CD4-positive, CD25-positive, alpha-beta regulatory T cell (primary cell): ENCODE data around the gene MTFR2. TPM values are rescaled to one million over a fixed set of nuclear protein-coding genes. Genes with fewer than 3 reads are reported as not detected.
A peak's percentile ranks its signal among the peaks of the same experiment; 100 is the strongest.

Source experiments
- ATAC-seq, 2 donors: fragments of 150-1000 bp; cut with Tn5 transposase; one replicate each; pipeline ENCODE4 v1.10.0; 2021; ENCODE audit warnings: low read depth in 2 of 2, moderate number of reproducible peaks in 2 of 2, moderate library complexity in 1 of 2
- DNase-seq, 3 donors: peaks; one replicate each; pipeline versions ENCODE4 v3.0.0 to v3.0.0-alpha.2; 2012 to 2022; ENCODE audit warnings: mixed read lengths in 1 of 3
- H3K27ac ChIP-seq: one replicate; pipeline ENCODE4 v1.7.0; 2013; ENCODE audit warnings: mild to moderate bottlenecking, low read length; ENCODE audit not compliant: insufficient read depth, poor library complexity, severe bottlenecking
- H3K27me3 ChIP-seq: one replicate; pipeline ENCODE4 v1.7.0; 2013; ENCODE audit warnings: low read length; ENCODE audit not compliant: control insufficient read depth, insufficient read depth
- H3K36me3 ChIP-seq: one replicate; pipeline ENCODE4 v1.7.0; 2013; ENCODE audit warnings: mild to moderate bottlenecking, low read length, moderate library complexity; ENCODE audit not compliant: control insufficient read depth, insufficient read depth
- H3K4me1 ChIP-seq: 2 replicates; pipeline ENCODE4 v1.7.0; 2013; ENCODE audit warnings: mild to moderate bottlenecking, low read length; ENCODE audit not compliant: insufficient read depth, control insufficient read depth, poor library complexity, severe bottlenecking
- H3K4me3 ChIP-seq: one replicate; pipeline ENCODE4 v1.7.0; 2013; ENCODE audit warnings: low read depth, mild to moderate bottlenecking, low read length, moderate library complexity
- H3K9me3 ChIP-seq, 2 experiments: 1 replicate in 1 of 2; 2 replicates in 1 of 2; pipeline ENCODE4 v1.7.0; 2013; ENCODE audit warnings: low read length in 2 of 2, mild to moderate bottlenecking in 1 of 2, moderate library complexity in 1 of 2; ENCODE audit not compliant: control insufficient read depth in 2 of 2
- H3K27ac Mint-ChIP-seq, 3 donors: one replicate each; pipeline ENCODE4 v1.8.0; 2020 to 2022; ENCODE audit warnings: mild to moderate bottlenecking in 3 of 3, mixed read lengths in 3 of 3, moderate library complexity in 2 of 3
- H3K27me3 Mint-ChIP-seq: one replicate; pipeline ENCODE4 v1.8.0; 2022; ENCODE audit warnings: mild to moderate bottlenecking, mixed read lengths
- H3K36me3 Mint-ChIP-seq: one replicate; pipeline ENCODE4 v1.8.0; 2020; ENCODE audit warnings: mixed read lengths
- H3K4me1 Mint-ChIP-seq, 4 donors: one replicate each; pipeline ENCODE4 v1.8.0; 2020 to 2022; ENCODE audit warnings: mixed read lengths in 4 of 4, mild to moderate bottlenecking in 1 of 4
- H3K4me3 Mint-ChIP-seq, 4 donors: one replicate each; pipeline ENCODE4 v1.8.0; 2020 to 2022; ENCODE audit warnings: mild to moderate bottlenecking in 4 of 4, mixed read lengths in 4 of 4, moderate library complexity in 3 of 4
- H3K9me3 Mint-ChIP-seq, 7 donors: one replicate each; pipeline ENCODE4 v1.8.0; 2020 to 2022; ENCODE audit warnings: mixed read lengths in 7 of 7, mild to moderate bottlenecking in 3 of 7, moderate library complexity in 2 of 7
- polyA plus RNA-seq, 4 donors: library from polyadenylated mRNA; unstranded; fragments of 300-500 nt; fragmentation: Illumina TruSeq; gene quantifications; one replicate each; pipeline ENCODE4 v1.2.3, GENCODE V29; 2021
- total RNA-seq: library from RNA; stranded (reverse); gene quantifications from one replicate; pipeline ENCODE4 v1.2.3, GENCODE V29; 2022

MTFR2 gene
- total and polyA plus RNA-seq, 5 donors from 2014 or later = 1.0 to 3.7 (median 1.9) TPM

- Mint-ChIP-seq H3K36me3 (peaks cover 5% of the 10 kb centered on the region), H3K9me3 (no peaks in the 10 kb centered on the region), H3K27ac (no peak overlapping the region), H3K4me1 (peaks cover 11 to 50% (median 35%) of the 10 kb centered on the region in 4 donors), H3K27me3 (no peaks in the 10 kb centered on the region), H3K4me3 (peak overlapping the region in 1 of 4 donors; percentile 3)
- H3K4me1 ChIP-seq = peaks cover 17% of the 10 kb centered on the region
- no peak overlapping the region for H3K4me3 ChIP-seq
- H3K9me3 ChIP-seq = no peaks in the 10 kb centered on the region
- ATAC-seq (no peak), DNase-seq (no peak)
- no peak overlapping the region for H3K27ac ChIP-seq
- peaks cover 23% of the 10 kb centered on the region for H3K36me3 ChIP-seq
- no peaks in the 10 kb centered on the region for H3K27me3 ChIP-seq
Measured at GRCh38 chr6:136253734-136254133, 3.6 kb upstream of the MTFR2 start.

- ATAC-seq (no peak), DNase-seq (peak in 1 of 3 donors; percentile 18)
- H3K27ac Mint-ChIP-seq = peak overlapping the region in 1 of 3 donors; percentile 61
- H3K36me3 ChIP-seq = peaks cover 10% of the 10 kb centered on the region
- no peaks in the 10 kb centered on the region for H3K9me3 Mint-ChIP-seq
- H3K4me1 ChIP-seq = peaks cover 17% of the 10 kb centered on the region
- H3K4me3 Mint-ChIP-seq = peak overlapping the region in 2 of 4 donors; percentile 44 to 61
- H3K27ac ChIP-seq = no peak overlapping the region
- peaks cover 15 to 53% (median 41%) of the 10 kb centered on the region in 4 donors for H3K4me1 Mint-ChIP-seq
- H3K4me3 ChIP-seq = no peak overlapping the region
- H3K36me3 Mint-ChIP-seq = no peaks in the 10 kb centered on the region
- H3K27me3 ChIP-seq = no peaks in the 10 kb centered on the region
- no peaks in the 10 kb centered on the region for H3K27me3 Mint-ChIP-seq
- no peaks in the 10 kb centered on the region for H3K9me3 ChIP-seq
Measured at GRCh38 chr6:136252441-136252840, 2.3 kb upstream of the MTFR2 start.

GRCh38 chr6:136251394-136251793, 1.3 kb upstream of the MTFR2 start:
- Histone ChIP-seq H3K27me3 (no peaks in the 10 kb centered on the region), H3K27ac (no peak overlapping the region), H3K9me3 (no peaks in the 10 kb centered on the region), H3K4me1 (peaks cover 17% of the 10 kb centered on the region), H3K36me3 (peaks cover 4% of the 10 kb centered on the region), H3K4me3 (peak overlapping the region; percentile 96)
- Mint-ChIP-seq H3K4me3 (peak overlapping the region; percentile 91 to 99 (median 96)), H3K9me3 (no peaks in the 10 kb centered on the region), H3K27ac (peak overlapping the region in 2 of 3 donors; percentile 12 to 84), H3K4me1 (peaks cover 15 to 53% (median 41%) of the 10 kb centered on the region in 4 donors), H3K27me3 (no peaks in the 10 kb centered on the region), H3K36me3 (no peaks in the 10 kb centered on the region)
- ATAC-seq (no peak), DNase-seq (no peak)

GRCh38 chr6:136250686-136251008, 536 bp upstream of the MTFR2 start:
- ATAC-seq (no peak), DNase-seq (no peak)
- H3K4me3 ChIP-seq = peak overlapping the region; percentile 96
- peak overlapping the region; percentile 53 to 89 (median 84) for H3K27ac Mint-ChIP-seq
- H3K27me3 ChIP-seq = no peaks in the 10 kb centered on the region
- no peaks in the 10 kb centered on the region for H3K36me3 ChIP-seq
- peaks cover 17% of the 10 kb centered on the region for H3K4me1 ChIP-seq
- no peaks in the 10 kb centered on the region for H3K36me3 Mint-ChIP-seq
- H3K4me1 Mint-ChIP-seq = peaks cover 15 to 53% (median 40%) of the 10 kb centered on the region in 4 donors
- no peaks in the 10 kb centered on the region for H3K9me3 Mint-ChIP-seq
- no peak overlapping the region for H3K27ac ChIP-seq
- peak overlapping the region; percentile 91 to 99 (median 96) for H3K4me3 Mint-ChIP-seq
- no peaks in the 10 kb centered on the region for H3K9me3 ChIP-seq
- no peaks in the 10 kb centered on the region for H3K27me3 Mint-ChIP-seq

- no peak overlapping the region for H3K27ac ChIP-seq
Measured at GRCh38 chr6:136249336-136249735, 775 bp downstream of the MTFR2 start.

GRCh38 chr6:136244061-136244616, 6.0 kb downstream of the MTFR2 start:
- ATAC-seq (no peak), DNase-seq (no peak)
- Mint-ChIP-seq H3K4me1 (peaks cover 3 to 14% (median 8%) of the 10 kb centered on the region in 4 donors), H3K9me3 (no peaks in the 10 kb centered on the region), H3K4me3 (no peak overlapping the region), H3K36me3 (peaks cover 14% of the 10 kb centered on the region), H3K27ac (no peak overlapping the region), H3K27me3 (no peaks in the 10 kb centered on the region)
- no peak overlapping the region for H3K27ac ChIP-seq
- no peaks in the 10 kb centered on the region for H3K4me1 ChIP-seq
- no peaks in the 10 kb centered on the region for H3K9me3 ChIP-seq
- no peak overlapping the region for H3K4me3 ChIP-seq
- H3K36me3 ChIP-seq = no peaks in the 10 kb centered on the region
- no peaks in the 10 kb centered on the region for H3K27me3 ChIP-seq

More at GRCh38 chr6:136249336-136249735, 775 bp downstream of the MTFR2 start:
- Mint-ChIP-seq H3K4me3 (peak overlapping the region; percentile 91 to 99 (median 96)), H3K27me3 (no peaks in the 10 kb centered on the region), H3K4me1 (peaks cover 20 to 46% (median 37%) of the 10 kb centered on the region in 4 donors), H3K9me3 (no peaks in the 10 kb centered on the region), H3K27ac (peak overlapping the region in 2 of 3 donors; percentile 84 to 89), H3K36me3 (peaks cover 3% of the 10 kb centered on the region)
- H3K4me3 ChIP-seq = peak overlapping the region; percentile 96
- peaks cover 17% of the 10 kb centered on the region for H3K4me1 ChIP-seq
- no peaks in the 10 kb centered on the region for H3K27me3 ChIP-seq
- no peak for ATAC-seq
- H3K9me3 ChIP-seq = no peaks in the 10 kb centered on the region
- H3K36me3 ChIP-seq = no peaks in the 10 kb centered on the region
- peak in 1 of 3 donors; percentile 28 for DNase-seq

- H3K4me3 Mint-ChIP-seq = no peak overlapping the region
- Histone ChIP-seq H3K4me3 (no peak overlapping the region), H3K4me1 (no peaks in the 10 kb centered on the region), H3K9me3 (no peaks in the 10 kb centered on the region), H3K27ac (no peak overlapping the region), H3K36me3 (no peaks in the 10 kb centered on the region), H3K27me3 (no peaks in the 10 kb centered on the region)
- H3K27me3 Mint-ChIP-seq = no peaks in the 10 kb centered on the region
- H3K4me1 Mint-ChIP-seq = peaks cover 0 to 6% (median 2%) of the 10 kb centered on the region in 4 donors
- no peak for DNase-seq
- peaks cover 0 to 2% (median 0%) of the 10 kb centered on the region in 7 donors for H3K9me3 Mint-ChIP-seq
- peak overlapping the region in 1 of 3 donors; percentile 30 for H3K27ac Mint-ChIP-seq
- H3K36me3 Mint-ChIP-seq = peaks cover 8% of the 10 kb centered on the region
- no peak for ATAC-seq
Measured at GRCh38 chr6:136236466-136237293, 13.4 kb downstream of the MTFR2 start.
